Left lung (tissue), 10 donors: ENCODE data around the gene RBMXL3. TPM values are rescaled to one million over a fixed set of nuclear protein-coding genes. Genes with fewer than 3 reads are reported as not detected.

Experiments used
- ATAC-seq: fragments of 200-7000 bp; cut with Tn5 transposase; one replicate; pipeline ENCODE4 v1.9.1; 2020; ENCODE audit warnings: moderate library complexity
- DNase-seq, 4 donors: peaks; one replicate each; pipeline ENCODE4 v3.0.0-alpha.2; 2013 to 2020
- H3K27ac ChIP-seq, 2 donors: fragments of 200-600 bp; sonication (generic) in 1 of 2; one replicate each; pipeline versions ENCODE4 v1.5.0 to v1.8.0; 2020 to 2021
- H3K27me3 ChIP-seq, 2 donors: fragments of 200-600 bp; sonication (generic) in 1 of 2; one replicate each; pipeline versions ENCODE4 v1.5.0 to v1.8.0; 2020 to 2021
- H3K36me3 ChIP-seq, 2 donors: fragments of 200-600 bp; sonication (generic) in 1 of 2; one replicate each; pipeline versions ENCODE4 v1.5.0 to v1.8.0; 2020 to 2021
- H3K4me1 ChIP-seq, 2 donors: fragments of 200-600 bp; one replicate each; pipeline ENCODE4 v1.8.0; 2021
- H3K4me3 ChIP-seq, 2 donors: fragments of 200-600 bp; sonication (generic) in 1 of 2; one replicate each; pipeline versions ENCODE4 v1.5.0 to v1.8.0; 2020 to 2021; ENCODE audit warnings: mild to moderate bottlenecking in 1 of 2
- H3K9me3 ChIP-seq, 2 donors: fragments of 200-600 bp; sonication (generic) in 1 of 2; one replicate each; pipeline versions ENCODE4 v1.5.0 to v1.8.0; 2020 to 2021
- intact Hi-C, 2 donors: fragments of 100-400 bp; cut with DNase I; formaldehyde crosslinking; loops; one replicate each; pipeline versions ENCODE4 v1.11.2 to v1.14.2; 2022
- polyA plus RNA-seq, 6 donors: library from polyadenylated mRNA; unstranded; fragments of 120-200 nt; gene quantifications; one replicate each; pipeline ENCODE4 v1.2.1, GENCODE V29; 2013; ENCODE audit not compliant: insufficient read length in 6 of 6
- total RNA-seq, 2 donors: library from RNA; stranded (reverse); fragmentation: NEBNext Ultra II Directional; extraction: Animal tissue kit (Norgen Biotek cat#: 25700); gene quantifications; one replicate each; pipeline ENCODE4 v1.2.1, GENCODE V29; 2021
- TF ChIP-seq, protein P1 (sequence below), 2 donors: fragments of 200-600 bp; sonication (generic) in 1 of 2; IDR thresholded peaks; one replicate each; pipeline versions ENCODE4 v1.5.0 to v1.8.0; 2021; ENCODE audit warnings: antibody characterized with exemption in 2 of 2
- donor health status: DM: no; HTN: yes; CAD: no.
- donor health status: DM: no; HTN: no; CAD: no.

RBMXL3 gene
- total and polyA plus RNA-seq, 8 donors, result not detected

DNA sequence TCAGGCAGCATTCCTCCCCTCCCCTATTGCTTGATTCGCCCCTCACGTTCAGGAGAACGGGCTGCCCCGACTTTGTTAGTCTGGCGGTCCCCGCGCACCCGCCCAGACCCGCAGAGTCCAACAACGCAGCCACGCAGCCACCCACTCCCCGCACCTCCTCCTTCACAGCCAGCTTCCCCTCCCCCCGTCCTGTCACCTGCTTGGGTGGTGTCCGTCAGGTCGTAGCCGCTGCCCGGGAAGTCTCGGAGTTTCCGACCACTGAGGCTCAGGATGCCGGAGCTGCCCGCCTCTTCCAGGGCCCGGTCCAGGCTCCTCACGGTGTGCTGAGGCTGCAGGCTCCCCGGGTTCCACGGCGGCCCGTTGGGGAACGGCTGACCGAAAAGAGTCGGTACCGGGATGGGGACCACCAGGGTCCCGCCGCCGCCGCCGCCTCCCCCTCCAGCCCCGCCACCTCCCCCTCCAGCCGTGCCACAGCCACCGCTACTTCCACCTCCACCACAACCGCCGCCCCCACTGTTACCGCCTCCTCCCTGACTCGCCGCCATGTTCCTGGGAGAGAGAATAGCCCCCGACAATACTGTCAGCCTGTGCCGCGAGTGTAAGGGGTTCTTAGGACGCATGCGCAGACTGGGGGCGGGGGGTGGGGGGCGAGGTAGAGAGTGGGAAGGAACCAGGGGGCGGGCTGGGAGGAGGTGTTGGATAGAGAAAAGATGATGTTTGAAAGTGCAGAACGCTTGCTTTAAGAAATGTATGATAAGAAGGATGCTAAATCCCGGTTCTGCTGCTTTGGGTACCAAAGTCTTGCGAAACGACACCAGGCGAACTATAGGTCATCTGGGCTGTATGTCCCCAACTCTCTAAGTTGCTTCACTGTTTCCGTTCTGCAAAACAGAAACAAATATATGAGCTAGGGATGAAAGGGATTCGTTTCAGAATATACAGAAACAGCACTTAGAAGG, 44.6 kb downstream of the RBMXL3 start, which contains the start of gene LRCH2:
TSS of gene LRCH2 (minus strand) at position 600 of the 959 bp plus-strand sequence. CDS start at position 545, 55 bp downstream.
- H3K9me3 ChIP-seq, result no peaks in the 10 kb centered on the region
- DNase-seq (peak; percentile 42 to 77 (median 50)), ATAC-seq (peak; percentile 80)
- H3K27ac ChIP-seq, result peak within 1 kb of the TSS; percentile 33 to 37
- TF ChIP-seq, protein P1, sequence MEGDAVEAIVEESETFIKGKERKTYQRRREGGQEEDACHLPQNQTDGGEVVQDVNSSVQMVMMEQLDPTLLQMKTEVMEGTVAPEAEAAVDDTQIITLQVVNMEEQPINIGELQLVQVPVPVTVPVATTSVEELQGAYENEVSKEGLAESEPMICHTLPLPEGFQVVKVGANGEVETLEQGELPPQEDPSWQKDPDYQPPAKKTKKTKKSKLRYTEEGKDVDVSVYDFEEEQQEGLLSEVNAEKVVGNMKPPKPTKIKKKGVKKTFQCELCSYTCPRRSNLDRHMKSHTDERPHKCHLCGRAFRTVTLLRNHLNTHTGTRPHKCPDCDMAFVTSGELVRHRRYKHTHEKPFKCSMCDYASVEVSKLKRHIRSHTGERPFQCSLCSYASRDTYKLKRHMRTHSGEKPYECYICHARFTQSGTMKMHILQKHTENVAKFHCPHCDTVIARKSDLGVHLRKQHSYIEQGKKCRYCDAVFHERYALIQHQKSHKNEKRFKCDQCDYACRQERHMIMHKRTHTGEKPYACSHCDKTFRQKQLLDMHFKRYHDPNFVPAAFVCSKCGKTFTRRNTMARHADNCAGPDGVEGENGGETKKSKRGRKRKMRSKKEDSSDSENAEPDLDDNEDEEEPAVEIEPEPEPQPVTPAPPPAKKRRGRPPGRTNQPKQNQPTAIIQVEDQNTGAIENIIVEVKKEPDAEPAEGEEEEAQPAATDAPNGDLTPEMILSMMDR (IDR thresholded peaks at IDR 0.05), result no peak
- H3K4me3 ChIP-seq, result peak within 1 kb of the TSS; percentile 26 to 41
- intact Hi-C loops, result no loop called here
- H3K4me1 ChIP-seq, result no peaks in the 10 kb centered on the region
- peaks cover 16 to 21% of the 10 kb centered on the region in 2 donors for H3K27me3 ChIP-seq
- H3K36me3 ChIP-seq, result no peaks in the 10 kb centered on the region

GRCh38 chrX:115234461-115234860, 45.3 kb downstream of the RBMXL3 start:
- no peaks in the 10 kb centered on the region for H3K4me1 ChIP-seq
- H3K4me3 ChIP-seq, result peak overlapping the region; percentile 26 to 41
- no peaks in the 10 kb centered on the region for H3K36me3 ChIP-seq
- H3K27me3 ChIP-seq, result peaks cover 16 to 21% of the 10 kb centered on the region in 2 donors
- TF ChIP-seq, protein P1 (IDR thresholded peaks at IDR 0.05), result no peak
- H3K27ac ChIP-seq, result no peak overlapping the region
- no peak for ATAC-seq
- no peak for DNase-seq
- intact Hi-C loops, result no loop called here
- H3K9me3 ChIP-seq, result no peaks in the 10 kb centered on the region

GRCh38 chrX:115236560-115236959, 47.4 kb downstream of the RBMXL3 start:
- Histone ChIP-seq H3K27me3 (peaks cover 16 to 21% of the 10 kb centered on the region in 2 donors), H3K4me3 (no peak overlapping the region), H3K36me3 (no peaks in the 10 kb centered on the region), H3K27ac (no peak overlapping the region), H3K9me3 (no peaks in the 10 kb centered on the region), H3K4me1 (no peaks in the 10 kb centered on the region)
- DNase-seq, result no peak
- no peak for ATAC-seq
- intact Hi-C loops, result no loop called here
- TF ChIP-seq, protein P1 (IDR thresholded peaks at IDR 0.05), result no peak

DNA sequence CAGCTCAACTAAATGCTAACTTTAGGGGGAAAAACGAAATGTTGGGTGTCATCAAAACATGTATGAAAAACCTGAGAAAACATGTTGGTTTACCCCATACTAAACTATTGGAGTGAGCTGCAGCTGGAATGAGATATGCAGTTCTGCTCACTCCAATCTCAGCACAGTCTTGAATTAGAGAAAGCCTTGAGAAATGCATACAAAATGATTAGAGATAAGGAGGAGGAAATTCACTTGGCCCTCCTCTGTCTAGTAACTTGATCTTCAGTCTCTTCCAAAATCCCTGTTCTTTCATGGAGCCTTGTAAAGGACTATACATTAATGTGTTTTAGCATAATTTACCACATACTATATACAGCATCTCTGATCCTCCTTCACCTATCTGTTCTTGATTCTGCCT, 47.8 kb downstream of the RBMXL3 start:
- H3K9me3 ChIP-seq, result no peaks in the 10 kb centered on the region
- no peaks in the 10 kb centered on the region for H3K36me3 ChIP-seq
- DNase-seq, result no peak
- no peak overlapping the region for H3K27ac ChIP-seq
- no peaks in the 10 kb centered on the region for H3K4me1 ChIP-seq
- no peak for ATAC-seq
- TF ChIP-seq, protein P1 (IDR thresholded peaks at IDR 0.05), result no peak
- intact Hi-C loops, result no loop called here
- no peak overlapping the region for H3K4me3 ChIP-seq
- peaks cover 16 to 21% of the 10 kb centered on the region in 2 donors for H3K27me3 ChIP-seq

Other genes with a start within 250 kb of the RBMXL3 start
- gene IL13RA2, start 171.8 kb upstream of the RBMXL3 start, total RNA-seq, result 1 to 10 TPM; 2.5 to 4.0 TPM
- under 1 TPM; 0.24 to 0.63 (median 0.45) TPM for gene IL13RA2, start 171.8 kb upstream of the RBMXL3 start, polyA plus RNA-seq
- 1 to 10 TPM; 4.4 to 7.0 TPM for gene LRCH2, start 44.7 kb downstream of the RBMXL3 start, total RNA-seq
- gene LRCH2, start 44.7 kb downstream of the RBMXL3 start, polyA plus RNA-seq, result 10 to 100 TPM; 14.0 to 17.9 (median 16.1) TPM
- gene LUZP4, start 100.3 kb downstream of the RBMXL3 start, total RNA-seq, result not detected
- not detected for gene LUZP4, start 100.3 kb downstream of the RBMXL3 start, polyA plus RNA-seq